Measurements from ENCODE around the gene MRPS15. TPM values are rescaled to one million over a fixed set of nuclear protein-coding genes. Genes with fewer than 3 reads are reported as not detected.

MRPS15 gene
- total and polyA plus RNA-seq, 2 of the 13 experiments (the other 11 are each of a cell fraction or from before 2014, with no cell fraction given) = 59.0 to 113 TPM

- TF ChIP-seq ZNF503 (CRISPR knock-in tag; IDR thresholded peaks at IDR 0.05) = no peak
- no peak for TF ChIP-seq ETS1 (CRISPR knock-in tag; IDR thresholded peaks at IDR 0.05)
- TF ChIP-seq ZBTB40 (IDR thresholded peaks at IDR 0.05) = no peak
- TF ChIP-seq ZBTB40 (CRISPR knock-in tag; IDR thresholded peaks at IDR 0.05) = 0 out of 2 replicates have a peak, but pooled peaks have one; percentile 25
- no peak for TF ChIP-seq MTF2 (CRISPR knock-in tag; IDR thresholded peaks at IDR 0.05; ENCODE audit: borderline replicate concordance)
- TF ChIP-seq SP2 (CRISPR knock-in tag; IDR thresholded peaks at IDR 0.05) = peak; percentile 25; the same call in 1 of the 2 replicates
- 0 out of 4 replicates have a peak, but pooled peaks of 1 of the 2 experiments have one; percentile 43 for TF ChIP-seq KLF16 (CRISPR knock-in tag; IDR thresholded peaks at IDR 0.05)
- peak; percentile 97 for TF ChIP-seq ZFY (CRISPR knock-in tag; IDR thresholded peaks at IDR 0.05)
- no peak for TF ChIP-seq TERF1 (CRISPR knock-in tag; IDR thresholded peaks at IDR 0.05)
- peak; percentile 45; the same call in 1 of the 2 replicates for TF ChIP-seq HOXA3 (CRISPR knock-in tag; IDR thresholded peaks at IDR 0.05)
- TF ChIP-seq ZNF510 (CRISPR knock-in tag; IDR thresholded peaks at IDR 0.05; ENCODE audit: low read depth) = peak; percentile 25; the same call in 1 of the 2 replicates
- no peak for TF ChIP-seq ZNF674 (CRISPR knock-in tag; IDR thresholded peaks at IDR 0.05; ENCODE audit: low read depth)
- peak; percentile 34; the same call in 1 of the 2 replicates for TF ChIP-seq ZNF782 (CRISPR knock-in tag; IDR thresholded peaks at IDR 0.05; ENCODE audit: borderline replicate concordance)
- TF ChIP-seq CCDC6 (CRISPR knock-in tag; IDR thresholded peaks at IDR 0.05) = no peak; the same call in 1 of the 2 replicates
- TF ChIP-seq ERF (CRISPR knock-in tag; IDR thresholded peaks at IDR 0.05) = peak; percentile 66
- no peak for TF ChIP-seq TEAD2 (CRISPR knock-in tag; IDR thresholded peaks at IDR 0.05)
- TF ChIP-seq TBP (CRISPR knock-in tag; IDR thresholded peaks at IDR 0.05) = no peak
Measured at GRCh38 chr1:36450270-36450918, 13.8 kb downstream of the MRPS15 start, which contains the start of gene OSCP1 (continued).

All from HepG2 (cell line).